Esophagus squamous epithelium (tissue), 4 donors: Measurements from ENCODE around the gene LARGE1.

ENCODE experiments used
- POLR2A ChIP-seq, 4 donors: fragments of 450-650 bp; IDR thresholded peaks; one replicate each; pipeline ENCODE4 v1.6.1; 2017; ENCODE audit warnings: antibody characterized with exemption in 4 of 4, mild to moderate bottlenecking in 4 of 4, moderate library complexity in 3 of 4
- TF ChIP-seq, protein P1 (sequence below), 6 experiments: fragments of 450-650 bp in 4 of 6; fragments of 200-600 bp in 2 of 6; sonication (generic) in 2 of 6; IDR thresholded peaks; one replicate each; pipeline ENCODE4 v1.5.1; 2016 to 2019; ENCODE audit warnings: antibody characterized with exemption in 6 of 6, mild to moderate bottlenecking in 4 of 6, moderate library complexity in 4 of 6

DNA sequence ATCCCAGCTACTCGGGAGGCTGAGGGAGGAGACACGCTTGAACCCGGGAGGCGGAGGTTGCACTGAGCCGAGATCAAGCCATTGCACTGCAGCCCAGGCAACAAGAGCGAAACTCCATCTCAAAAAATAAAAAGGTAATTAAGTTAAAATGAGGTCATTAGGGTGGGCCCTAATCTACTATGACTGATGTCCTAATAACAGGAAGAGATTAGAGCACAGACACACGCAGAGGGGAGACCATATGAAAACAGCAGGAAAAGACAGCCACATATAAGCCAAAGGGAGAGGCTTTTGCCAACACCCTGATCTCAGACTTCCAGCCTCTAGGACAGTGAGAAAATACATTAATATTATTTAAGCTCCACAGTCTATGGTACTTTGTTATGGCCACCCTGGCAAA lies 17.3 kb downstream of the LARGE1 start:
- TF ChIP-seq, protein P1, sequence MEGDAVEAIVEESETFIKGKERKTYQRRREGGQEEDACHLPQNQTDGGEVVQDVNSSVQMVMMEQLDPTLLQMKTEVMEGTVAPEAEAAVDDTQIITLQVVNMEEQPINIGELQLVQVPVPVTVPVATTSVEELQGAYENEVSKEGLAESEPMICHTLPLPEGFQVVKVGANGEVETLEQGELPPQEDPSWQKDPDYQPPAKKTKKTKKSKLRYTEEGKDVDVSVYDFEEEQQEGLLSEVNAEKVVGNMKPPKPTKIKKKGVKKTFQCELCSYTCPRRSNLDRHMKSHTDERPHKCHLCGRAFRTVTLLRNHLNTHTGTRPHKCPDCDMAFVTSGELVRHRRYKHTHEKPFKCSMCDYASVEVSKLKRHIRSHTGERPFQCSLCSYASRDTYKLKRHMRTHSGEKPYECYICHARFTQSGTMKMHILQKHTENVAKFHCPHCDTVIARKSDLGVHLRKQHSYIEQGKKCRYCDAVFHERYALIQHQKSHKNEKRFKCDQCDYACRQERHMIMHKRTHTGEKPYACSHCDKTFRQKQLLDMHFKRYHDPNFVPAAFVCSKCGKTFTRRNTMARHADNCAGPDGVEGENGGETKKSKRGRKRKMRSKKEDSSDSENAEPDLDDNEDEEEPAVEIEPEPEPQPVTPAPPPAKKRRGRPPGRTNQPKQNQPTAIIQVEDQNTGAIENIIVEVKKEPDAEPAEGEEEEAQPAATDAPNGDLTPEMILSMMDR (IDR thresholded peaks at IDR 0.05) = no peak
- TF ChIP-seq POLR2A (IDR thresholded peaks at IDR 0.05) = no peak
